PFSK-1 (cell line): ENCODE measurements around the gene DOK1.

Source experiments
- POLR2AphosphoS5 ChIP-seq: IDR thresholded peaks from 2 replicates; pipeline ENCODE4 v1.6.1; 2012; ENCODE audit warnings: low read depth, mild to moderate bottlenecking, control low read depth, low read length, moderate library complexity
- SIN3A ChIP-seq: IDR thresholded peaks from 2 replicates; pipeline ENCODE4 v1.6.1; 2012; ENCODE audit warnings: mild to moderate bottlenecking, low read length, moderate library complexity, borderline replicate concordance; ENCODE audit not compliant: insufficient read depth
- TAF1 ChIP-seq: IDR thresholded peaks from 2 replicates; pipeline ENCODE4 v1.6.1; 2012; ENCODE audit warnings: low read length, control low read depth, borderline replicate concordance; ENCODE audit not compliant: insufficient read depth
- TF ChIP-seq, protein P1 (sequence below), 2 experiments: IDR thresholded peaks; 2 replicates each; pipeline versions ENCODE4 v1.6.1 to v1.8.0; 2011 to 2012; ENCODE audit warnings: low read depth in 2 of 2, low read length in 2 of 2, control low read depth in 1 of 2, inconsistent platforms in 1 of 2, mild to moderate bottlenecking in 1 of 2, moderate library complexity in 1 of 2; ENCODE audit not compliant: insufficient read depth in 1 of 2

- TF ChIP-seq POLR2AphosphoS5 (no peak), TAF1 (no peak), SIN3A (no peak)
- TF ChIP-seq, protein P1, sequence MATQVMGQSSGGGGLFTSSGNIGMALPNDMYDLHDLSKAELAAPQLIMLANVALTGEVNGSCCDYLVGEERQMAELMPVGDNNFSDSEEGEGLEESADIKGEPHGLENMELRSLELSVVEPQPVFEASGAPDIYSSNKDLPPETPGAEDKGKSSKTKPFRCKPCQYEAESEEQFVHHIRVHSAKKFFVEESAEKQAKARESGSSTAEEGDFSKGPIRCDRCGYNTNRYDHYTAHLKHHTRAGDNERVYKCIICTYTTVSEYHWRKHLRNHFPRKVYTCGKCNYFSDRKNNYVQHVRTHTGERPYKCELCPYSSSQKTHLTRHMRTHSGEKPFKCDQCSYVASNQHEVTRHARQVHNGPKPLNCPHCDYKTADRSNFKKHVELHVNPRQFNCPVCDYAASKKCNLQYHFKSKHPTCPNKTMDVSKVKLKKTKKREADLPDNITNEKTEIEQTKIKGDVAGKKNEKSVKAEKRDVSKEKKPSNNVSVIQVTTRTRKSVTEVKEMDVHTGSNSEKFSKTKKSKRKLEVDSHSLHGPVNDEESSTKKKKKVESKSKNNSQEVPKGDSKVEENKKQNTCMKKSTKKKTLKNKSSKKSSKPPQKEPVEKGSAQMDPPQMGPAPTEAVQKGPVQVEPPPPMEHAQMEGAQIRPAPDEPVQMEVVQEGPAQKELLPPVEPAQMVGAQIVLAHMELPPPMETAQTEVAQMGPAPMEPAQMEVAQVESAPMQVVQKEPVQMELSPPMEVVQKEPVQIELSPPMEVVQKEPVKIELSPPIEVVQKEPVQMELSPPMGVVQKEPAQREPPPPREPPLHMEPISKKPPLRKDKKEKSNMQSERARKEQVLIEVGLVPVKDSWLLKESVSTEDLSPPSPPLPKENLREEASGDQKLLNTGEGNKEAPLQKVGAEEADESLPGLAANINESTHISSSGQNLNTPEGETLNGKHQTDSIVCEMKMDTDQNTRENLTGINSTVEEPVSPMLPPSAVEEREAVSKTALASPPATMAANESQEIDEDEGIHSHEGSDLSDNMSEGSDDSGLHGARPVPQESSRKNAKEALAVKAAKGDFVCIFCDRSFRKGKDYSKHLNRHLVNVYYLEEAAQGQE (IDR thresholded peaks at IDR 0.05; ENCODE audit: insufficient read depth in 1 of 2, low read depth in 2 of 2, low read length in 2 of 2) = no peak
Observed at GRCh38 chr2:74527741-74528140, 26.8 kb upstream of the DOK1 start.
